Vagina (tissue), 2 donors: ENCODE measurements around the gene CTNNA3. TPM values are rescaled to one million over a fixed set of nuclear protein-coding genes. Genes with fewer than 3 reads are reported as not detected.
"Not testable (repeated sequence)": the region's sequence is repeated elsewhere in the genome, so short reads cannot be mapped to it uniquely, and the experiment has no call there.

Experiments used
- DNase-seq, 2 donors: peaks; one replicate each; pipeline ENCODE4 v3.0.0-alpha.2; 2017; ENCODE audit errors: extremely low spot score in 2 of 2
- H3K27ac ChIP-seq: fragments of 200-600 bp; sonication (generic); one replicate; pipeline ENCODE4 v1.5.1; 2019
- H3K27me3 ChIP-seq: fragments of 200-600 bp; sonication (generic); one replicate; pipeline ENCODE4 v1.5.1; 2019
- H3K36me3 ChIP-seq, 2 donors: fragments of 200-600 bp; sonication (generic); one replicate each; pipeline ENCODE4 v1.5.1; 2017 to 2019
- H3K4me1 ChIP-seq: fragments of 200-600 bp; sonication (generic); one replicate; pipeline ENCODE4 v1.5.1; 2019
- H3K4me3 ChIP-seq, 2 donors: fragments of 200-600 bp; sonication (generic); 1 replicate in 1 of 2; 2 replicates in 1 of 2; pipeline ENCODE4 v1.5.1; 2016 to 2019
- H3K9me3 ChIP-seq: fragments of 200-600 bp; sonication (generic); one replicate; pipeline ENCODE4 v1.5.1; 2019
- POLR2A ChIP-seq, 2 donors: fragments of 450-650 bp; IDR thresholded peaks; one replicate each; pipeline ENCODE4 v1.6.1; 2017; ENCODE audit warnings: antibody characterized with exemption in 2 of 2, mild to moderate bottlenecking in 2 of 2, moderate library complexity in 2 of 2
- POLR2AphosphoS5 ChIP-seq, 2 donors: sonication (generic); formaldehyde crosslinking; IDR thresholded peaks; one replicate each; pipeline ENCODE4 v1.9.0; 2017; ENCODE audit warnings: antibody characterized with exemption in 2 of 2, mild to moderate bottlenecking in 2 of 2, low read depth in 1 of 2; ENCODE audit not compliant: insufficient read depth in 1 of 2
- intact Hi-C: fragments of 100-400 bp; cut with DNase I; formaldehyde crosslinking; loops from one replicate; pipeline ENCODE4 v1.15.1; 2023
- total RNA-seq: library from RNA; depleted of rRNA; stranded (reverse); fragments of >200 nt; gene quantifications from one replicate; pipeline ENCODE4 v1.2.3, GENCODE V29; 2016
- TF ChIP-seq, protein P1 (sequence below), 3 experiments: fragments of 450-650 bp in 2 of 3; fragments of 200-600 bp in 1 of 3; sonication (generic) in 1 of 3; IDR thresholded peaks; one replicate each; pipeline ENCODE4 v1.5.1; 2017 to 2019; ENCODE audit warnings: antibody characterized with exemption in 3 of 3, mild to moderate bottlenecking in 2 of 3, moderate library complexity in 2 of 3

The CTNNA3 gene
- total RNA-seq, 1 donor from 2014 or later = 0.98 TPM

DNA sequence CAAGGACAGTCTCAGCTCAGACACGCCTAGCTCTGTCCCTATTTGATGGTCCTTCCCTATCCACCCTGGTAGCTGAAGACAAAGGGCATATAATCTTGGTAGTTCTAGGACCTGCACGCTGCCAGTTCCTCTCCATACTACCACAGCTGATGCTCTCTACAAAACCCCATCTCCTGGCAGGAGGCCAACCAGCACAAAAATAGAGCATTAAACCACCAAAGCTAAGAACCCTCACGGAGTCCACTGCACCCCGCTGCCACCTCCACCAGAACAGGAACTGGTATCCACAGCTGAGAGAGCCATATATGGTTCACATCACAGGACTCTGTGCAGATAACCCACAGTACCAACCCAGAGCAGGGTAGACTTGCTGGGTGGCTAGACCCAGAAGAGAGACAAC lies 470.8 kb downstream of the CTNNA3 start:
- DNase-seq = no peak
- H3K4me3 ChIP-seq = no peak overlapping the region
- H3K36me3 ChIP-seq = no peaks in the 10 kb centered on the region
- no peaks in the 10 kb centered on the region for H3K27me3 ChIP-seq
- no peak overlapping the region for H3K27ac ChIP-seq
- H3K4me1 ChIP-seq = no peaks in the 10 kb centered on the region
- TF ChIP-seq POLR2A (IDR thresholded peaks at IDR 0.05) = no peak
- TF ChIP-seq, protein P1, sequence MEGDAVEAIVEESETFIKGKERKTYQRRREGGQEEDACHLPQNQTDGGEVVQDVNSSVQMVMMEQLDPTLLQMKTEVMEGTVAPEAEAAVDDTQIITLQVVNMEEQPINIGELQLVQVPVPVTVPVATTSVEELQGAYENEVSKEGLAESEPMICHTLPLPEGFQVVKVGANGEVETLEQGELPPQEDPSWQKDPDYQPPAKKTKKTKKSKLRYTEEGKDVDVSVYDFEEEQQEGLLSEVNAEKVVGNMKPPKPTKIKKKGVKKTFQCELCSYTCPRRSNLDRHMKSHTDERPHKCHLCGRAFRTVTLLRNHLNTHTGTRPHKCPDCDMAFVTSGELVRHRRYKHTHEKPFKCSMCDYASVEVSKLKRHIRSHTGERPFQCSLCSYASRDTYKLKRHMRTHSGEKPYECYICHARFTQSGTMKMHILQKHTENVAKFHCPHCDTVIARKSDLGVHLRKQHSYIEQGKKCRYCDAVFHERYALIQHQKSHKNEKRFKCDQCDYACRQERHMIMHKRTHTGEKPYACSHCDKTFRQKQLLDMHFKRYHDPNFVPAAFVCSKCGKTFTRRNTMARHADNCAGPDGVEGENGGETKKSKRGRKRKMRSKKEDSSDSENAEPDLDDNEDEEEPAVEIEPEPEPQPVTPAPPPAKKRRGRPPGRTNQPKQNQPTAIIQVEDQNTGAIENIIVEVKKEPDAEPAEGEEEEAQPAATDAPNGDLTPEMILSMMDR (IDR thresholded peaks at IDR 0.05) = no peak
- no peak for TF ChIP-seq POLR2AphosphoS5 (IDR thresholded peaks at IDR 0.05; ENCODE audit: insufficient read depth in 1 of 2, low read depth in 1 of 2)
- H3K9me3 ChIP-seq = no peaks in the 10 kb centered on the region
- intact Hi-C loops = no loop called here

DNA sequence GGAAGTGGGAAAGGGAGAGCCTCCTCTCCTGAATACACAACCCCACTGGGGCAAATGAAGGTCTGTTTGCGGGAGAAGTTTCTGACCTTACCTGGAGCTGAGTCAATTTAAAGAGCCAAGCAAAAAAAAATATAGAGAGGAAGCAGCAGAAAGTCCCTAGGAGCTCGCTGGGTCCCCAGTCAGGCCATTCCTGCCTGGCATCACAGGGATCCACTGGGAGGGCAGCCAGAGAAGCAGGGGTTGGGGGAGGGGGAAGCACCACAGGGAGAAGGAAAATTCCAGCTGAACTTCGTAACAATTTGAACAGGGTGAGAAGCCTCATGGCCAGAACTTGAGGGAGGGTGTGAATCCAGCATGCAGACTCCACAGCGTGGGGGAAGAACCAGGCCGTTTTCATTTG lies 471.4 kb downstream of the CTNNA3 start:
- intact Hi-C loops = no loop called here
- no peak overlapping the region for H3K27ac ChIP-seq
- H3K4me3 ChIP-seq = no peak overlapping the region
- DNase-seq = no peak
- H3K4me1 ChIP-seq = no peaks in the 10 kb centered on the region
- H3K27me3 ChIP-seq = no peaks in the 10 kb centered on the region
- TF ChIP-seq, protein P1 (IDR thresholded peaks at IDR 0.05) = no peak
- H3K9me3 ChIP-seq = no peaks in the 10 kb centered on the region
- H3K36me3 ChIP-seq = no peaks in the 10 kb centered on the region

DNA sequence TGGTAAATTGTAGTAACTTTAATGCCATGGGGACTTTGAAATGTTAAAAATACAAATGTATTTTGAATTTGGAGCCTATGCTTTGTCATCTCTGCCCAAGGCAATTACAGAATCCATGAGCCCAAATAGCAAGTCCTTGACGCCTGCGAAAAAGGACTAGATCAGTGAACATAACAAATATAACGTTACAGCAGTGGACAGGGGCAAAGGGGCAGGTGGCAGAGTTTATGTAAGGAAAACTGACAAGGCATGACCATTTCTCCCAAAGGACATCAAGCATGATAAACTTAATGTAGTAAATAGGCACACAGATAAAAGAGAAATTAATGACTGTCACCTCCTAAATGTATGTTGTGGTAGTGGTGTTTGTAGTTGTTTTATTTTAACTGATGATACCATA lies 473.1 kb downstream of the CTNNA3 start:
- no peak overlapping the region for H3K27ac ChIP-seq
- DNase-seq = no peak
- no peaks in the 10 kb centered on the region for H3K27me3 ChIP-seq
- no peaks in the 10 kb centered on the region for H3K4me1 ChIP-seq
- intact Hi-C loops = no loop called here
- no peaks in the 10 kb centered on the region for H3K36me3 ChIP-seq
- H3K9me3 ChIP-seq = no peaks in the 10 kb centered on the region
- no peak for TF ChIP-seq POLR2AphosphoS5 (IDR thresholded peaks at IDR 0.05; ENCODE audit: insufficient read depth in 1 of 2, low read depth in 1 of 2)
- H3K4me3 ChIP-seq = no peak overlapping the region

DNA sequence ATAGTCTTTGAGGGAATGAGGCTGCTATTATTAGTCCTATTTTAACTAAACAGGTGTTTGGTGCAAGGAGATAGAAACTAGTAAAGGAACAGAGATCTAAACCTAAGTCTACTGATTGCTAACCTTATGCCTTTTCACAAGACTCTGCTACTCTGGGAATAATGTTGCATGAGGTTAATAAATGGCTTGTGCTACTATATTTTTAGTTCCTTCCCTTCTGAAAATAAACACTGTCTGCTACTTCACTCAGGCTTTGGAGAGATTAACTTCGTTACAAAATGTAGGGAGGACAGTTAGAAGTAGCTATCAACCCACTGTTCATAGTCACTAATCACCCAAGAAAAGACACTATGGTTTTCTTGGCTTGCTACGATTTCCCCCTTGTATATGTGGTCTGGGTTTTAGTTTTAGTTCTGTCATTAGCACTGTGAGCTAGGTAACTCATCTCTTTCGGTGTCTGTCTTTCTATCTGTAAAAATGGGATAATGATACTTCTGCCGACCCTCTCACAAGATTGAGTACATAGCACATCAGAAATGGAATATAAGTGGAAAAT lies 474.0 kb downstream of the CTNNA3 start:
- Histone ChIP-seq H3K36me3 (no peaks in the 10 kb centered on the region), H3K9me3 (no peaks in the 10 kb centered on the region), H3K27ac (no peak overlapping the region), H3K4me3 (no peak overlapping the region), H3K27me3 (no peaks in the 10 kb centered on the region), H3K4me1 (no peaks in the 10 kb centered on the region)
- DNase-seq = no peak
- TF ChIP-seq POLR2A (IDR thresholded peaks at IDR 0.05) (no peak), POLR2AphosphoS5 (IDR thresholded peaks at IDR 0.05; ENCODE audit: insufficient read depth in 1 of 2, low read depth in 1 of 2) (no peak)
- TF ChIP-seq, protein P1 (IDR thresholded peaks at IDR 0.05) = no peak
- intact Hi-C loops = no loop called here

DNA sequence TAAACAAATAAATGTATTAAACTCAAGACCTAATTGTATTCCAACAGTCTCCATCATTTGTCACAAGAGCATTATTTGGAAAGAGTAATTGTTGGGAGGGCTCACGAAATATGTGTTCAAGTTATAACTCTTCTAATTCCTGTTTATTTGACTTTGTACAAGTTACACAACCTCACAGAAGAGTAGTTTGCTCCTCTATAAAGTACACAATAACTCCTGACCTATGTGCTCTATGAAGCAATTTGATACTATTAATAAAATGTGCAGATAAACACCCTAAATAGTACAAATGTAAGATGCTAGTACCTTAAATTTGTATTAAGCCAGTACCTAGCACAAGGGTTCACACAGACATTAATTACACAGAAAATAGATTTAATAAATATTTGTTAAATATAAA lies 484.3 kb downstream of the CTNNA3 start:
- H3K27me3 ChIP-seq = no peaks in the 10 kb centered on the region
- TF ChIP-seq, protein P1 (IDR thresholded peaks at IDR 0.05) = no peak
- TF ChIP-seq POLR2AphosphoS5 (IDR thresholded peaks at IDR 0.05; ENCODE audit: insufficient read depth in 1 of 2, low read depth in 1 of 2) (no peak), POLR2A (IDR thresholded peaks at IDR 0.05) (no peak)
- DNase-seq = no peak
- no peak overlapping the region for H3K27ac ChIP-seq
- no peaks in the 10 kb centered on the region for H3K4me1 ChIP-seq
- no peaks in the 10 kb centered on the region for H3K36me3 ChIP-seq
- intact Hi-C loops = no loop called here
- no peak overlapping the region for H3K4me3 ChIP-seq
- no peaks in the 10 kb centered on the region for H3K9me3 ChIP-seq

DNA sequence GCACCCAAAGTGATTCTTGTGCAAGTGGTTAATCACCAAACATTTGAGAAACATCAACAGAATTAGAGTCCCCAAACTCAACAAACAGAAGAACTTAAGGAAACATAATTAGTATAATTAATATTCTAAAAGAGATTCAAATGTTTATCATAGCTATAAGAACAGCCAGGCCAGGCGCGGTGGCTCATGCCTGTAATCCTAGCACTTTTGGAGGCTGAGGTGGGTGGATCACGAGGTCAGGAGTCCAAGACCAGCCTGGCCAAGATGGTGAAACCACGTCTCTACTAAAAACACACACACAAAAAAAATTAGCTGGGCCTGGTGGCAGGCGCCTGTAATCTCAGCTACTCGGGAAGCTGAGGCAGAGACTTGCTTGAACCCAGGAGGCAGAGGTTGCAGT lies 488.1 kb downstream of the CTNNA3 start:
- DNase-seq = not testable (repeated sequence)

More for the DNA sequence above, 488.1 kb downstream of the CTNNA3 start:
- H3K36me3 ChIP-seq, intact Hi-C loops, H3K9me3 ChIP-seq, H3K4me1 ChIP-seq, H3K4me3 ChIP-seq, H3K27me3 ChIP-seq, H3K27ac ChIP-seq: not testable (repeated sequence)
